ENCODE results near the gene POU2F3. TPM values are rescaled to one million over a fixed set of nuclear protein-coding genes. Genes with fewer than 3 reads are reported as not detected.
A peak's percentile ranks its signal among the peaks of the same experiment; 100 is the strongest.

Gene POU2F3
- total RNA-seq, 2 donors from 2014 or later: 0.19 to 0.33 TPM

DNA sequence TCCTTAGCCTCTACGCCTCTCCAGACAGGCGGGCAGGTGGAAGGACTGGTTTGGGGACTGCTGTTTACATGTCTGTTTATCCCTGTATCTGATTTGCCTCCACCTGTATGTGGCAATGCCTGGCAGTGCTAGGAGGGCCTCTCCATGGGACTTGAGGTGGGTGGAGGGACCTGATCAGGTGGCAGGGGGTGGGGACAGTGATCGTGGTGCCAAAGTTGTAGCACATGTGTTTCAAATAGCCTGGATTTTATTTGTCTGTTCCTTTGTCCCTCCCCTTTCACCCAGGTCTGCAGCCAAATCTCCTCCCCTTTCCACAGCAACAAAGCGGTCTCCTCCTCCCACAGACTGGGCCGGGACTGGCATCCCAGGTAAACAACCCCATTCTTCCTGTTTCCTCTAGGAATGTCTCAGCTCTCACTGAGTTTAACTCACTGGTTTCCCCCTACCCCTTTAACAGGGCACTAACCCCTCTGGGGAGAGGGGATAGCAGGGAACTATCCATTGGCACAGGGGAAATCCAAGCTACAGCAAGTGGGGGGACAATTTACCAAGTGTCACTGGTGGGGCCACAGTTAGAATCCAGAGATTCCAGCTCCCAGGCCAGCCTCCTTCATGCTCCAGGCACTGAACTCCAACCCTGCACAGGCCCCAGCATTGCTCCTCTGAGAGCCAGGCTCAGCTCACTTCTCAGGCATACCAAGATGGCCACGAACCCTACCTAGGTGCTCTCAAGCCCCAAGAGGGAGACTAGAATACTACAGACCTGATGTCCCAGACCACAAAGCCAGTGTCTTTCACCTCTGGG lies 62.3 kb downstream of the POU2F3 start:
- intact Hi-C loops (cut with DNase I): loop anchor here in 1 of 2 donors (2.0 to 5.0 kb wide), 2 partner anchors 70 to 131 kb away; no protein-coding TSS in a partner anchor

DNA sequence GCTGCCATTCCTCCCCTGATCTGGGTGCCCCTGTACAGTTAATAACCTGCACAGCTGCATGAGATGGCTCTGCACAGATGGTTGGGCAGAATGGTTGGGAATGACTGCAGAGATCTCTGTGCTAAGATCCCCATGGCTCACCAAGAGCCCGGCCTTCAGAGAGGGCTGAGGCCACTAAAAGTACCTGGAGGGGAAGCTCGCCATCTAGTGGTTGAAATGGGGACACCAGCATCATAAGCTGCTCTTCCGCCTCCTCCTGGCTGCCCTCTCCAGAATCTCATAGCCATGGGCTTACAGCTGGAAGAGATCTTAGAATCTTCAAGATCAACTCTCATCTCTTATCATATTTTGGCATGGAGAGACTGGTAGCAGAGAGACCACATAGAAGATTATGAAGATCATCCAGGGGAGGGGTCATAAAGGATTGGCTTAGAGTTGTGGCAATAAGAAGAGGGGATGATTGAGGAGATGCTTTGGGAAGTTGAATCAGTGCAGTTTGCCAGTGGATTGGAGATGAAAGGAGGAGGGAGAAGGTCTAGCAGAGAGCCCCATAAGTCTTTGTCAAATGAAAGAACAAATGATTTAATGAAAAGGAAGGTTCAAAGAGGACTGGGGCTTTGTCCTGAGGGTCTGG lies 63.2 kb downstream of the POU2F3 start:
- intact Hi-C loops (cut with DNase I): loop anchor here in 1 of 2 donors (2.0 to 5.0 kb wide), 2 partner anchors 71 to 132 kb away; no protein-coding TSS in a partner anchor
- DNase-seq (ENCODE audit: low spot score): peak; percentile 85

More for the DNA sequence above, 62.3 kb downstream of the POU2F3 start:
- no peak for DNase-seq (ENCODE audit: low spot score)

DNA sequence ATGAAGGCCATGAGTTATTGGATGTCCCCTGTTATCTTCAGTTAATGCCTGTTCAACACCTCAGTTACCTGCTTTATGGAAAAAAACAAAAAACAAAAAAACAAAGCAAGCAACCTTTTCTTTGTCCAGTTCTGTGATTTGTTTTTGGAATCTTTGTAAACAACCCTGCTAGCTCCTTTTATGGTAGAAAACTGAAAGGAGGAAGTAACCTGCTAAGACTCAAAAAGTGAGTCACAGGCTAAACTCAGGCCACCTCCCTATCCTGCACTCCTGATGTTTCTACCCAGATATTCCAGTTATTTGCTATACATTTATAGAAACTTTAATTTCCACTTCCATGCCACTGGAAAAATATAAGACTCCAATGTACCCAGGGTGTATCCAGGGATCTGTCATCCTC lies 64.6 kb downstream of the POU2F3 start:
- DNase-seq (ENCODE audit: low spot score): no peak
- intact Hi-C loops (cut with DNase I): loop anchor here in 1 of 2 donors (5.0 kb wide), 1 partner anchor 72 kb away; no protein-coding TSS in a partner anchor

DNA sequence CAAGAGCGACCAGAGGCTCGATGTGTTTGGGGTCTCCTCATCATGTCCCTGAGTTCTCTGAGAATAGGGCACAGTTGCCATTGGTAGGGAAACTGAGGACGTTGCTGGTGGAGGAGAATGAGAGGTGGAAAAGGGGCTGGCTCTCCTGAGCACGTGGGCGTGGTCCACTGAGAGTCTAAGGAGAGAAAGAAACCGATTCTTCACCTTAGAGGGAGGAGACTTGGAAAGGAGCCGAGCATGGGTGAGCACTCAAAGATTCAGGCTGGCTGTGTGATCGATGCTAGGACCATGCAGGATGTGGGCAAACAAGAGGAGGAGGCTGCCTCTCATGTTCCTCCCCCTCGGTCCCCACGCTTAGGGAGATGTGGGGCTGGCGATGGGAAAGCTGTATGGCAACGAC lies 65.3 kb downstream of the POU2F3 start:
- DNase-seq (ENCODE audit: low spot score): no peak
- intact Hi-C loops (cut with DNase I): no loop called here

DNA sequence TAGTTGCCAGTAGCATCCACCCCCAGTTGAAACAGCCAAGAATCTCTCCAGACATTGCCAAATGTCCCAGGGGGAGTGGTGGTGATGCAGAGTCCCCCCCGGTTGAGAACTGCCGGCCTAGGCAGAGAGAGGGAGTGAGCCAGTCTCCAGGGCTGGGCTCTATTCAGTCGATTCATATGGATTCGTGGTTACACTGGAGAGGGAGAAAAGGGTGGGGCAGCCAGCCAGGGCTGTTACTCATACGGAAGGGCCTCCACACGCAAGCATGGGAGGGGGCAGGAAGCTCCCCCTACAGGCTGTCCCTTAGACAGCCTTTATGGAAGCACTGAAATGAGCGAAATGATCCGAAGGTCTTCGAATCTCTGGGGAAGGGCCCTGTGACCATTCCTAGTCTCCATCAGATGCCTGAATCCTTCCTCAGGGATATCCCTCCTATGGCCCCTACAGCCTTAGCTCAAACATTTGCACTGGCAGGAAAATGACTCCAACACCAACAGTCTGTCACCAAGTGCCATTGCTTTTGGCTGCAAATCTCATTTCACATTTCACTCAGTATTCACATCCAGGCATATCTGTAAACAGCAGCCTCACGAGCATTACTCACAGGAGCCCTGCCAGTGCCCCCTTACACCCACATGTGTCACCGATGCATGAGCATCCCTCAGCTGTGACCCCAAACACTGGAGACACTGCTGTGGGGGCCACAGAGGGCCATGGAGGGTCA lies 66.7 kb downstream of the POU2F3 start:
- intact Hi-C loops (cut with DNase I): no loop called here
- DNase-seq (ENCODE audit: low spot score): peak; percentile 87

- intact Hi-C loops (cut with DNase I): no loop called here
- no peak for DNase-seq (ENCODE audit: low spot score)
Observed at GRCh38 chr11:120307476-120307875, 67.5 kb downstream of the POU2F3 start.

DNA sequence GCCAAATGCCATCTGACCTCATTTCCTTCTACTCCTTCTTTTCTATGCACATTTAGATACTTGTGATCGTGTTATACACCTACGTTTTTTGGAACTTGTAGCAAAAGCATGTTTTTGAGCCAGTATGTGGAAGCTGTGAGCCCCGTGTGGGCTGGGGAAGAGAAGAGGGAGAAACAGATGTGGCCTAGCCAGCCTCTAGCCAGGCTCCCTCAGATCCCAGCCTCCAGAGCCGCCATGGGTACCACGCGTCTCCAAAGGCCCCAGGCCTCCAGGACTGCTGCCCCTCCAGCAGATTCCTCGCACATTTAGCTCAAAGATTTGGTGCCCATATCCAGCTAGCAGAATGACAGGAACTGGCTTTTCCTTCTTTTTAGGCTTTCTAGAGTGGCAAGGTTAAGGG lies 68.1 kb downstream of the POU2F3 start:
- intact Hi-C loops (cut with DNase I): no loop called here

GRCh38 chr11:120310870-120311269 lies 70.9 kb downstream of the POU2F3 start:
- no peak for DNase-seq (ENCODE audit: low spot score)
- intact Hi-C loops (cut with DNase I): loop anchor here in 1 of 2 donors (5.0 kb wide), 1 partner anchor 1796 kb away; no protein-coding TSS in a partner anchor

More for the DNA sequence above, 68.1 kb downstream of the POU2F3 start:
- no peak for DNase-seq (ENCODE audit: low spot score)

- intact Hi-C loops (cut with DNase I): loop anchor here in 1 of 2 donors (5.0 kb wide), 1 partner anchor 1792 kb away; no protein-coding TSS in a partner anchor
- DNase-seq (ENCODE audit: low spot score): no peak
Observed at GRCh38 chr11:120314861-120315260, 74.9 kb downstream of the POU2F3 start.

DNA sequence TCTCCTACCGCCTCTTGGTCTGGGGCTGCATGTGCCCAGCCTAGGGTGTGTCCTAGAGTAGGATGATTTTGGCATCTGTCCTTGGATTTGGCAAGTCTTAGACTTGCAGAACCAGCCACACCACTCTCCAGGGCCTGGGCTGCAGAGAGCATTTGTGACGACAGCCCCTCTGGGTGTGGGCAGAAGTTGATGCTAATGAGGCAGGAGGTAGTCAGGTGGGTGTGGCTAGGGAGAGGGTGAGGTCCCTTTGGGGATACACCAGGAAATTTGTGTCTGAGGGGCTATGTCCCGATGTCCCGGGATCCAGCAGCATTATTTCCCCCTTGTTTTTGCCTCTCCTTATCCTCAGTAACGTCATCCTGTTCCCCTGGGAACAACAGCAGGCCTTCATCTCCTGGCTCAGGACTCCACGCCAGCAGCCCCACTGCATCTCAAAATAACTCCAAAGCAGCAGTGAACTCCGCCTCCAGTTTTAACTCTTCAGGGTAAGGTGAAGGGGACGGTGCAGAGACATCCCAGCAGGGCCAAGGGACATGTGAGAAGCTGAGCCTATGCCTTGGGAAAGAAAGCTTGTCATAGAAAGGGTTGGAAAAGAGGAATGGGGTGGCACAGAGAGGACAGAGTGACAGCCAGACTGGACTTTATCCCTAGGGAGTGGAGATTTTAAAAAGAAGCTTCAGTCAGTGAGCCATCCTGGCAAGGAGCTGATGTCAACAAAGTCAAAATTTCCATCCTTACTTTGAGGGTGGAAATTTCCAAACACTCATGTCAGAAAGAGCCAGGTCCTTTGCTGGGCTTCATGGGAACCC lies 77.1 kb downstream of the POU2F3 start:
- no peak for DNase-seq (ENCODE audit: low spot score)
- intact Hi-C loops (cut with DNase I): no loop called here

DNA sequence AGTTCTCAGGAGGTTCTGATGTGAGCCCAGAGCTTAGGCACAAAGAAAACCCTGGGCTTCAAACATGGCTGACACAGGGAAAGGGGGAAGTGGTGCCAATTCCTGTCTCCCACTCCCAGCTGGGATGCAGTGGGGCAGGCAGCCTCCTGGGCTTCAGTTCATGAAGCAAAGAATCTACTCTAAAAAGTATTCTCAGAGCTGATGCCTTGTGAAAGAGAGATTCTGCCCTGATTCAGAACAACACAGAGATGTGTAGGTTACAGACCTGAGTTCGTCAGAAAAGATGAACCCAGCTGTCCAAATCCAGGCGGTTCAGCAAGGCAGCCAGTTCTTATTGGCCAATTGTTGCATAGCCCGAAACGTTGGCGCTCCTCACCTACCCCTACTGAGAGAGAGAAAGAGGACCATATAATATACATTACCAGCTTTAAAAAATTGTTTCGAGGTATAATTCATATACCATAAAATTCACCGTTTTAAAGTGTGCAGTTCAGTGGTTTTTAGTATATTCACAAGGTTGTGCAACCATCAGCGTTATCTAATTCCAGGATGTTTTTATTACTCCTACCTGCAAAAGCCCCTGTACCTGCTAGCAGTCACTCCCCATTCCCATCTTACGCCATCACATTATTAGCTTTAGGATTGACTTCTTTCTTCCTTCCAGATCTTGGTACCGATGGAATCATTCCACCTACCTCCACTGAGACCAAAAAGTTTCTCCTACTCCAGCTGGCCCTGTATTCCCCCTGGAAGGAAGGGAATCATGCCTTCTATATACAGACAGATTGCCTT lies 77.9 kb downstream of the POU2F3 start:
- DNase-seq (ENCODE audit: low spot score): no peak
- intact Hi-C loops (cut with DNase I): no loop called here

GRCh38 chr11:120318906-120319305 lies 79.0 kb downstream of the POU2F3 start:
- no peak for DNase-seq (ENCODE audit: low spot score)
- intact Hi-C loops (cut with DNase I): no loop called here

DNA sequence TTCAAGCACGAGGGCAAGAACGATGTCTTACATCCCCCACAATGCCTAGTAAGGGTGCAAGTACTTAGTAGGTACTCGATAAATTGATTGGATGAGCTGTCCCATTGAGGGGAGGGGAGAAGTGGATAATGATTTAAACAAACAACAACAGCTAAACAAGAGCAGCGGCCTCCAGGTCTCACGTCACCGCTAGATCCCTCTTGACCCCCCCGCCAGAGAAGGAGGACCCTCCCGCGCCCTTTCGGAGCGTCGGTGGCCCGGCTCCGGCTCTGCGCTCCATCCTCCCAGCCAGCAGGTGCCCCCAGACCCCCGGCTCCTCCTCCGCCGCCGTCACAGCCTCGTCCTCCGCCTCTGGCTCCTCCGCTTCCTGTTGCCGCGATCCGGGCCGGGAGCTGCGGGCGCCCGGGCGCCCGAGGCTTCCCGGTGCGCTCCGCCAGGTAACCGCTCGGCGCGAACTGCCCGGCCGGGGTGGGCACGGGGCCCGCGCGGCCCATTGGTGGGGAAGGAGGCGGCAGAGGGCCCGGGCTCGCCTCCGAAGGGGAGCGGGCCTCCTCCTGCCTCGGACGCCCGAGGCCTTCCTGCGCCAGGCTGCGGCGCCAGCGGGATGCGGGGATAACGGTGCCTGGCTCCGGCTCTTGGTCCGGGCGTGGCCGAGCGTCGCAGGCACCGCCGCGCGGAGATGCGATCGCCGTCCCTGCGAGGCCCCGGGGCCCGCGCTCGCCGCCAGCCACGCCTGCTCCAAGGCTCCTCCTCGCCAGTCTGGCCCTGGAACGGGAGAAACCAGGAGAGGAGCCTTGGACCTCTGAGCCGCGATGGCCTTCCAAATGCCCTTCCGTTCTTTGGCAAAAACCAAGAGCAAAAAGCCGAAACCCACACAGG lies 85.2 kb downstream of the POU2F3 start, which contains the start of gene TLCD5:
TLCD5 (plus strand) TSS at position 368 of the 879 bp plus-strand sequence. CDS start 2,143 bp downstream, outside the sequence.
- intact Hi-C loops (cut with DNase I): no loop called here
- DNase-seq (ENCODE audit: low spot score): peak; percentile 89

DNA sequence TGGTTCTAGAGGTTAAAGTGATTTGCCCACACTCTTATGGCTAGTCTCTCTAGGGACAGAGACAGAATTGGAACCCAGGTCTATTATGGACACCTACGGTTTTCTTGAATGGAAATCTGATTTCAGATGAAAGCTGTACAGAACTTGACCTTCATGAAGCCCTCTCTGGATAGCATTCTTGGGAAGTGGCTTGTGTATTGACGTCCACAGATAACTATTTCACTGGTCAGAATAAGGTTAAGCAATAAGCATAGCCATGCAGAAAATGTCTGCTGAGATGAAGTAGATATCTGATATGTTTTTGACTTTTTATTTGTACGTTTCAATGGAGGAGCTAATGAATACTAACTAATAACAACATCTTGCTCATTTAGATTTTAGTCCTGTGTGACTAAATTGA lies 86.3 kb downstream of the POU2F3 start:
- DNase-seq (ENCODE audit: low spot score): no peak
- intact Hi-C loops (cut with DNase I): no loop called here

- intact Hi-C loops (cut with DNase I): no loop called here
- DNase-seq (ENCODE audit: low spot score): no peak
Observed at GRCh38 chr11:120326845-120327281, 86.9 kb downstream of the POU2F3 start.

- no peak for DNase-seq (ENCODE audit: low spot score)
- intact Hi-C loops (cut with DNase I): no loop called here
Observed at GRCh38 chr11:120327311-120327710, 87.4 kb downstream of the POU2F3 start.

- intact Hi-C loops (cut with DNase I): no loop called here
- no peak for DNase-seq (ENCODE audit: low spot score)
Observed at GRCh38 chr11:120329556-120329955, 89.6 kb downstream of the POU2F3 start.
